D341Med (cell line): ENCODE measurements around the gene GNAI1.

Source experiments
- DNase-seq: peaks from one replicate; pipeline ENCODE4 v3.0.0; 2012; ENCODE audit warnings: low spot score

GNAI1 gene

GRCh38 chr7:80134536-80135308 lies at the start of gene GNAI1:
Gene GNAI1 (plus strand): TSS chr7:80134831. CDS start chr7:80135161, 330 bp downstream.
- DNase-seq, result peak; percentile 94

- no peak for DNase-seq
Observed at GRCh38 chr7:80087051-80087770, 47.4 kb upstream of the GNAI1 start.

GRCh38 chr7:80087771-80088170 lies 46.9 kb upstream of the GNAI1 start:
- DNase-seq, result no peak

GRCh38 chr7:80088705-80089104 lies 45.9 kb upstream of the GNAI1 start:
- DNase-seq, result no peak

- DNase-seq, result no peak
Observed at GRCh38 chr7:80089366-80089765, 45.3 kb upstream of the GNAI1 start.

GRCh38 chr7:80093349-80093748 lies 41.3 kb upstream of the GNAI1 start:
- DNase-seq, result no peak

GRCh38 chr7:80095545-80095944 lies 39.1 kb upstream of the GNAI1 start:
- DNase-seq, result no peak

GRCh38 chr7:80097756-80098155 lies 36.9 kb upstream of the GNAI1 start:
- DNase-seq, result no peak

GRCh38 chr7:80098795-80099194 lies 35.8 kb upstream of the GNAI1 start:
- peak; percentile 34 for DNase-seq

GRCh38 chr7:80100254-80100653 lies 34.4 kb upstream of the GNAI1 start:
- no peak for DNase-seq

GRCh38 chr7:80105701-80106408 lies 28.8 kb upstream of the GNAI1 start:
- no peak for DNase-seq

GRCh38 chr7:80106498-80107113 lies 28.0 kb upstream of the GNAI1 start:
- DNase-seq, result no peak

GRCh38 chr7:80107278-80107677 lies 27.4 kb upstream of the GNAI1 start:
- DNase-seq, result no peak

- no peak for DNase-seq
Observed at GRCh38 chr7:80110376-80110775, 24.3 kb upstream of the GNAI1 start.

- DNase-seq, result no peak
Observed at GRCh38 chr7:80114159-80114558, 20.5 kb upstream of the GNAI1 start.

- no peak for DNase-seq
Observed at GRCh38 chr7:80124526-80125264, 9.9 kb upstream of the GNAI1 start.

GRCh38 chr7:80127412-80128160 lies 7.0 kb upstream of the GNAI1 start:
- no peak for DNase-seq

- DNase-seq, result no peak
Observed at GRCh38 chr7:80128918-80129317, 5.7 kb upstream of the GNAI1 start.

GRCh38 chr7:80129785-80130184 lies 4.8 kb upstream of the GNAI1 start:
- no peak for DNase-seq

GRCh38 chr7:80131675-80132435 lies 2.8 kb upstream of the GNAI1 start:
- DNase-seq, result no peak
